K562 (cell line): ENCODE results near the gene ATXN1L. TPM values are rescaled to one million over a fixed set of nuclear protein-coding genes. Genes with fewer than 3 reads are reported as not detected.

Source experiments
- GTF2F1 ChIP-seq: IDR thresholded peaks from 2 replicates; pipeline ENCODE4 v1.6.1; 2011; ENCODE audit warnings: low read depth, low read length, improper control_type of control experiment
- POLR3A ChIP-seq: IDR thresholded peaks from 2 replicates; pipeline ENCODE4 v1.6.1; 2011; ENCODE audit warnings: borderline replicate concordance, mild to moderate bottlenecking, moderate library complexity; ENCODE audit not compliant: insufficient read length, insufficient read depth; ENCODE audit errors: extremely low read depth
- PTRF ChIP-seq: fragments of 450-650 bp; IDR thresholded peaks from 2 replicates; pipeline ENCODE4 v1.6.1; 2016; ENCODE audit warnings: mild to moderate bottlenecking, missing genetic modification characterization, missing compliant biosample characterization
- SMAD2 ChIP-seq: fragments of 150-350 bp; IDR thresholded peaks from 2 replicates; pipeline ENCODE4 v1.6.1; 2014; ENCODE audit warnings: low read depth, mild to moderate bottlenecking, low read length
- SMC3 ChIP-seq: conservative IDR thresholded peaks from 2 replicates; pipeline ENCODE4 v1.6.1; 2011; ENCODE audit warnings: low read depth, low read length, improper control_type of control experiment; ENCODE audit not compliant: insufficient read depth
- SNIP1 ChIP-seq: fragments of 450-650 bp; IDR thresholded peaks from 2 replicates; pipeline ENCODE4 v1.7.1; 2017; ENCODE audit warnings: low read depth, mild to moderate bottlenecking
- SP1 ChIP-seq: sonication (generic); formaldehyde crosslinking; IDR thresholded peaks from 2 replicates; pipeline ENCODE4 v1.8.1; 2022; ENCODE audit warnings: mild to moderate bottlenecking, missing genetic modification reagents
- THRAP3 ChIP-seq: fragments of 450-650 bp; IDR thresholded peaks from 2 replicates; pipeline ENCODE4 v1.6.1; 2016; ENCODE audit warnings: mild to moderate bottlenecking, inconsistent platforms, borderline replicate concordance
- YY1 ChIP-seq, 3 experiments: IDR thresholded peaks; 2 replicates each; pipeline ENCODE4 v1.6.1; 2011; ENCODE audit warnings: low read length in 2 of 3, mild to moderate bottlenecking in 2 of 3, moderate library complexity in 2 of 3, borderline replicate concordance in 1 of 3, control low read depth in 1 of 3, low read depth in 1 of 3; ENCODE audit not compliant: insufficient read depth in 3 of 3, insufficient replicate concordance in 2 of 3, control insufficient read depth in 1 of 3, insufficient read length in 1 of 3; ENCODE audit errors: extremely low read depth in 1 of 3
- ZBTB7A ChIP-seq: IDR thresholded peaks from 2 replicates; pipeline ENCODE4 v1.6.1; 2011; ENCODE audit warnings: low read depth, mild to moderate bottlenecking, low read length, moderate library complexity, borderline replicate concordance; ENCODE audit not compliant: control insufficient read depth
- ZZZ3 ChIP-seq: fragments of 450-650 bp; IDR thresholded peaks from 2 replicates; pipeline ENCODE4 v1.6.1; 2016; ENCODE audit warnings: antibody characterized with exemption, mild to moderate bottlenecking, moderate library complexity
- polyA plus RNA-seq, 8 experiments: library from polyadenylated mRNA; depleted of rRNA in 4 of 8; stranded (reverse) in 5 of 8; unstranded in 3 of 8; fragments of >200 nt; fragmentation: Nextera tagmentation in 2 of 8; fragmentation: Illumina TruSeq in 1 of 8; extraction: Ambion mirVana in 2 of 8; extraction: Trizol in 1 of 8; gene quantifications; 2 replicates each; pipeline versions ENCODE4 v1.2.1 to v1.2.3, GENCODE V29; 2011 to 2014; ENCODE audit warnings: inconsistent platforms in 1 of 8, missing spikeins in 1 of 8
- total RNA-seq, 7 experiments: library from RNA; depleted of rRNA in 6 of 7; stranded (reverse); fragments of >200 nt in 6 of 7; fragmentation: Illumina TruSeq in 2 of 7; extraction: Trizol in 2 of 7; gene quantifications; 2 replicates each; pipeline versions ENCODE4 v1.2.1 to v1.2.3, GENCODE V29; 2011 to 2021; ENCODE audit warnings: low replicate concordance in 1 of 7
- TF ChIP-seq, protein P1 (sequence below): sonication (generic); formaldehyde crosslinking; IDR thresholded peaks from 2 replicates; pipeline ENCODE4 v1.8.0; 2022; ENCODE audit warnings: missing genetic modification reagents, mild to moderate bottlenecking, borderline replicate concordance
- TF ChIP-seq, protein P2 (sequence below): fragments of 450-650 bp; IDR thresholded peaks from 2 replicates; pipeline ENCODE4 v1.6.1; 2016; ENCODE audit warnings: borderline replicate concordance
- TF ChIP-seq, protein P3 (sequence below): fragments of 250-450 bp; sonication (Bioruptor Pico); IDR thresholded peaks from 2 replicates; pipeline ENCODE4 v1.5.0; 2021
- TF ChIP-seq, protein P4 (sequence below): sonication (generic); formaldehyde crosslinking; IDR thresholded peaks from 2 replicates; pipeline ENCODE4 v1.8.1; 2023; ENCODE audit warnings: mild to moderate bottlenecking, missing genetic modification reagents

Gene ATXN1L
- total and polyA plus RNA-seq, 9 of the 15 experiments (the other 6 are each of a cell fraction or from before 2014, with no cell fraction given) = 1.4 to 11.3 (median 9.3) TPM

DNA sequence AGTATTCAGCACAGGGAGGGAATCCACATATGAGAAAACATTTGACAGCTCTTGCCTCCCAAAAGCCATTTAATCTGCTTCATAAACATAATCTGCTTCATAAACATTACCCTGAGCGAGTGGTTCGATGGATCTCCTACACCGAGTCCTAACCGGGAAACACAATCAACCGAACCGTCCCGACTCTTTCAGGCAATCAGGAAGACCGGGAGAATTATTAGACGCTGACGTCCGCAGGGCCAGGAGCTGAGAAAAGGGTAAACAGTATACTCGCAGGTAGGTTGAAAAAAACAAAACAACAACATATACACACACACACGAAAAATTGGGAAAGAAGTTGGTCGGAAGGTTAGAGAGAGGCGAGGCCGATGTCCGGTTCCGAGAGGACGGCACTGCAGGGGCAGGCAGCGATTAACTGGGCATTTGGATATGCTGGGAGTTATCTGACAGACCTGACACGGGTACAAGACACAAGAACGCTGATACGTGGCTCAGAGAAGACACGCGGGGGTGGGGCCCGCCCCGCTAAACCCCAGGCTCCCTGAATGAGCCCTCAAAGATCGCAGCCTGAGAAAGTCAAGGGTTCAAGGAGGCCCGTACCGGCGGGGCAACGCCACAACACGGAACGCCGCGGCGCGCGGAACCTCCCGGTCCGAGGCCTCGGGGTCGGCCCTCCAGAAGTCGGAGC lies 37.7 kb upstream of the ATXN1L start (continued):
- TF ChIP-seq POLR3A (no peak), YY1 (IDR thresholded peaks at IDR 0.05; ENCODE audit: borderline replicate concordance in 1 of 3, control insufficient read depth in 1 of 3, extremely low read depth in 1 of 3, insufficient read depth in 3 of 3, insufficient read length in 1 of 3, insufficient replicate concordance in 2 of 3, low read depth in 1 of 3, low read length in 2 of 3) (no peak), PTRF (no peak), SMC3 (no peak), THRAP3 (peak; percentile 64; the same call in 1 of the 2 replicates), ZZZ3 (no peak), ZBTB7A (0 out of 2 replicates have a peak, but pooled peaks have one; percentile 25), SNIP1 (peak; percentile 33; the same call in 1 of the 2 replicates), GTF2F1 (0 out of 2 replicates have a peak, but pooled peaks have one; percentile 11), SP1 (CRISPR knock-in tag) (no peak), SMAD2 (no peak)
- TF ChIP-seq, protein P1, sequence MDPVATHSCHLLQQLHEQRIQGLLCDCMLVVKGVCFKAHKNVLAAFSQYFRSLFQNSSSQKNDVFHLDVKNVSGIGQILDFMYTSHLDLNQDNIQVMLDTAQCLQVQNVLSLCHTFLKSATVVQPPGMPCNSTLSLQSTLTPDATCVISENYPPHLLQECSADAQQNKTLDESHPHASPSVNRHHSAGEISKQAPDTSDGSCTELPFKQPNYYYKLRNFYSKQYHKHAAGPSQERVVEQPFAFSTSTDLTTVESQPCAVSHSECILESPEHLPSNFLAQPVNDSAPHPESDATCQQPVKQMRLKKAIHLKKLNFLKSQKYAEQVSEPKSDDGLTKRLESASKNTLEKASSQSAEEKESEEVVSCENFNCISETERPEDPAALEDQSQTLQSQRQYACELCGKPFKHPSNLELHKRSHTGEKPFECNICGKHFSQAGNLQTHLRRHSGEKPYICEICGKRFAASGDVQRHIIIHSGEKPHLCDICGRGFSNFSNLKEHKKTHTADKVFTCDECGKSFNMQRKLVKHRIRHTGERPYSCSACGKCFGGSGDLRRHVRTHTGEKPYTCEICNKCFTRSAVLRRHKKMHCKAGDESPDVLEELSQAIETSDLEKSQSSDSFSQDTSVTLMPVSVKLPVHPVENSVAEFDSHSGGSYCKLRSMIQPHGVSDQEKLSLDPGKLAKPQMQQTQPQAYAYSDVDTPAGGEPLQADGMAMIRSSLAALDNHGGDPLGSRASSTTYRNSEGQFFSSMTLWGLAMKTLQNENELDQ (CRISPR knock-in tag) = peak; percentile 75; the same call in 1 of the 2 replicates
- TF ChIP-seq, protein P2, sequence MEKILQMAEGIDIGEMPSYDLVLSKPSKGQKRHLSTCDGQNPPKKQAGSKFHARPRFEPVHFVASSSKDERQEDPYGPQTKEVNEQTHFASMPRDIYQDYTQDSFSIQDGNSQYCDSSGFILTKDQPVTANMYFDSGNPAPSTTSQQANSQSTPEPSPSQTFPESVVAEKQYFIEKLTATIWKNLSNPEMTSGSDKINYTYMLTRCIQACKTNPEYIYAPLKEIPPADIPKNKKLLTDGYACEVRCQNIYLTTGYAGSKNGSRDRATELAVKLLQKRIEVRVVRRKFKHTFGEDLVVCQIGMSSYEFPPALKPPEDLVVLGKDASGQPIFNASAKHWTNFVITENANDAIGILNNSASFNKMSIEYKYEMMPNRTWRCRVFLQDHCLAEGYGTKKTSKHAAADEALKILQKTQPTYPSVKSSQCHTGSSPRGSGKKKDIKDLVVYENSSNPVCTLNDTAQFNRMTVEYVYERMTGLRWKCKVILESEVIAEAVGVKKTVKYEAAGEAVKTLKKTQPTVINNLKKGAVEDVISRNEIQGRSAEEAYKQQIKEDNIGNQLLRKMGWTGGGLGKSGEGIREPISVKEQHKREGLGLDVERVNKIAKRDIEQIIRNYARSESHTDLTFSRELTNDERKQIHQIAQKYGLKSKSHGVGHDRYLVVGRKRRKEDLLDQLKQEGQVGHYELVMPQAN = peak; percentile 69
- TF ChIP-seq, protein P3, sequence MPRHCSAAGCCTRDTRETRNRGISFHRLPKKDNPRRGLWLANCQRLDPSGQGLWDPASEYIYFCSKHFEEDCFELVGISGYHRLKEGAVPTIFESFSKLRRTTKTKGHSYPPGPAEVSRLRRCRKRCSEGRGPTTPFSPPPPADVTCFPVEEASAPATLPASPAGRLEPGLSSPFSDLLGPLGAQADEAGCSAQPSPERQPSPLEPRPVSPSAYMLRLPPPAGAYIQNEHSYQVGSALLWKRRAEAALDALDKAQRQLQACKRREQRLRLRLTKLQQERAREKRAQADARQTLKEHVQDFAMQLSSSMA (CRISPR knock-in tag) = no peak
- TF ChIP-seq, protein P4, sequence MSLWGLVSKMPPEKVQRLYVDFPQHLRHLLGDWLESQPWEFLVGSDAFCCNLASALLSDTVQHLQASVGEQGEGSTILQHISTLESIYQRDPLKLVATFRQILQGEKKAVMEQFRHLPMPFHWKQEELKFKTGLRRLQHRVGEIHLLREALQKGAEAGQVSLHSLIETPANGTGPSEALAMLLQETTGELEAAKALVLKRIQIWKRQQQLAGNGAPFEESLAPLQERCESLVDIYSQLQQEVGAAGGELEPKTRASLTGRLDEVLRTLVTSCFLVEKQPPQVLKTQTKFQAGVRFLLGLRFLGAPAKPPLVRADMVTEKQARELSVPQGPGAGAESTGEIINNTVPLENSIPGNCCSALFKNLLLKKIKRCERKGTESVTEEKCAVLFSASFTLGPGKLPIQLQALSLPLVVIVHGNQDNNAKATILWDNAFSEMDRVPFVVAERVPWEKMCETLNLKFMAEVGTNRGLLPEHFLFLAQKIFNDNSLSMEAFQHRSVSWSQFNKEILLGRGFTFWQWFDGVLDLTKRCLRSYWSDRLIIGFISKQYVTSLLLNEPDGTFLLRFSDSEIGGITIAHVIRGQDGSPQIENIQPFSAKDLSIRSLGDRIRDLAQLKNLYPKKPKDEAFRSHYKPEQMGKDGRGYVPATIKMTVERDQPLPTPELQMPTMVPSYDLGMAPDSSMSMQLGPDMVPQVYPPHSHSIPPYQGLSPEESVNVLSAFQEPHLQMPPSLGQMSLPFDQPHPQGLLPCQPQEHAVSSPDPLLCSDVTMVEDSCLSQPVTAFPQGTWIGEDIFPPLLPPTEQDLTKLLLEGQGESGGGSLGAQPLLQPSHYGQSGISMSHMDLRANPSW (CRISPR knock-in tag) = peak; percentile 35; the same call in 1 of the 2 replicates
